SJSA1 (cell line): ENCODE results near the gene RIPOR1. TPM values are rescaled to one million over a fixed set of nuclear protein-coding genes. Genes with fewer than 3 reads are reported as not detected.

ENCODE experiments used
- DNase-seq, 2 experiments: peaks; one replicate each; pipeline ENCODE4 v3.0.0-alpha.2; 2015 to 2020; ENCODE audit warnings: low spot score in 2 of 2, low read depth in 1 of 2
- H3K27ac ChIP-seq: fragments of 250-450 bp; sonication (Bioruptor Pico); 2 replicates; pipeline ENCODE4 v1.5.1; 2020; ENCODE audit warnings: mild to moderate bottlenecking, moderate library complexity
- H3K27me3 ChIP-seq: fragments of 250-450 bp; sonication (Bioruptor Pico); replicated peaks from 2 replicates; pipeline ENCODE4 v1.5.1; 2020; ENCODE audit warnings: mild to moderate bottlenecking, moderate library complexity
- H3K36me3 ChIP-seq: fragments of 250-450 bp; sonication (Bioruptor Pico); 2 replicates; pipeline ENCODE4 v1.5.1; 2020; ENCODE audit warnings: mild to moderate bottlenecking
- H3K4me1 ChIP-seq: fragments of 250-450 bp; sonication (Bioruptor Pico); replicated peaks from 2 replicates; pipeline ENCODE4 v1.6.1; 2021; ENCODE audit warnings: mild to moderate bottlenecking
- H3K4me3 ChIP-seq: fragments of 250-450 bp; sonication (Bioruptor Pico); 2 replicates; pipeline ENCODE4 v1.5.1; 2020; ENCODE audit warnings: mild to moderate bottlenecking
- H3K9me3 ChIP-seq: fragments of 250-450 bp; sonication (Bioruptor Pico); replicated peaks from 2 replicates; pipeline ENCODE4 v1.5.1; 2020; ENCODE audit warnings: mild to moderate bottlenecking
- total RNA-seq: library from RNA; depleted of rRNA; stranded (reverse); fragments of >200 nt; shearing (Covaris generic); gene quantifications from 2 replicates; pipeline ENCODE4 v1.2.3, GENCODE V29; 2014

The RIPOR1 gene
- total RNA-seq, 1 experiment from 2014 or later, result 24.8 TPM

GRCh38 chr16:67539271-67539670 lies 10.6 kb downstream of the RIPOR1 start:
- H3K36me3 ChIP-seq, result peaks cover 67% of the 10 kb centered on the region
- DNase-seq, result no peak

GRCh38 chr16:67539691-67540635 lies 11.3 kb downstream of the RIPOR1 start:
- Histone ChIP-seq H3K27me3 (no peaks in the 10 kb centered on the region), H3K36me3 (peaks cover 73% of the 10 kb centered on the region), H3K9me3 (0 out of 2 replicates have a peak, but pooled peaks cover 4% of the 10 kb centered on the region), H3K4me3 (no peak overlapping the region), H3K27ac (no peak overlapping the region), H3K4me1 (peaks cover 26% of the 10 kb centered on the region)
- DNase-seq, result no peak

More at GRCh38 chr16:67539271-67539670, 10.6 kb downstream of the RIPOR1 start:
- H3K9me3 ChIP-seq, result 0 out of 2 replicates have a peak, but pooled peaks cover 4% of the 10 kb centered on the region
- peaks cover 26% of the 10 kb centered on the region for H3K4me1 ChIP-seq
- H3K27me3 ChIP-seq, result no peaks in the 10 kb centered on the region
- H3K4me3 ChIP-seq, result no peak overlapping the region
- no peak overlapping the region for H3K27ac ChIP-seq

- H3K9me3 ChIP-seq, result 0 out of 2 replicates have a peak, but pooled peaks cover 4% of the 10 kb centered on the region
- peaks cover 78% of the 10 kb centered on the region for H3K36me3 ChIP-seq
- no peak overlapping the region for H3K27ac ChIP-seq
Observed at GRCh38 chr16:67540756-67541155, 12.1 kb downstream of the RIPOR1 start.

GRCh38 chr16:67541391-67542263 lies 13.0 kb downstream of the RIPOR1 start:
- Histone ChIP-seq H3K4me1 (peaks cover 26% of the 10 kb centered on the region), H3K4me3 (no peak overlapping the region), H3K36me3 (peaks cover 87% of the 10 kb centered on the region), H3K9me3 (0 out of 2 replicates have a peak, but pooled peaks cover 4% of the 10 kb centered on the region), H3K27ac (no peak overlapping the region), H3K27me3 (no peaks in the 10 kb centered on the region)
- DNase-seq, result no peak

More at GRCh38 chr16:67540756-67541155, 12.1 kb downstream of the RIPOR1 start:
- H3K27me3 ChIP-seq, result no peaks in the 10 kb centered on the region
- no peak for DNase-seq
- no peak overlapping the region for H3K4me3 ChIP-seq
- H3K4me1 ChIP-seq, result peaks cover 26% of the 10 kb centered on the region

GRCh38 chr16:67542464-67542863 lies 13.8 kb downstream of the RIPOR1 start:
- Histone ChIP-seq H3K27me3 (no peaks in the 10 kb centered on the region), H3K4me1 (peaks cover 18% of the 10 kb centered on the region), H3K9me3 (0 out of 2 replicates have a peak, but pooled peaks cover 4% of the 10 kb centered on the region), H3K27ac (no peak overlapping the region), H3K4me3 (no peak overlapping the region), H3K36me3 (peaks cover 95% of the 10 kb centered on the region)
- peak in 1 of 2 experiments; percentile 87 for DNase-seq

GRCh38 chr16:67543036-67543435 lies 14.4 kb downstream of the RIPOR1 start:
- Histone ChIP-seq H3K4me3 (no peak overlapping the region), H3K4me1 (peaks cover 14% of the 10 kb centered on the region), H3K36me3 (peaks cover 100% of the 10 kb centered on the region), H3K27ac (no peak overlapping the region), H3K9me3 (0 out of 2 replicates have a peak, but pooled peaks cover 4% of the 10 kb centered on the region), H3K27me3 (no peaks in the 10 kb centered on the region)
- DNase-seq, result no peak

GRCh38 chr16:67543582-67543981 lies 15.0 kb downstream of the RIPOR1 start:
- Histone ChIP-seq H3K36me3 (peaks cover 98% of the 10 kb centered on the region), H3K4me3 (no peak overlapping the region)

GRCh38 chr16:67544329-67544841 lies 15.8 kb downstream of the RIPOR1 start:
- Histone ChIP-seq H3K9me3 (no peaks in the 10 kb centered on the region), H3K27me3 (no peaks in the 10 kb centered on the region), H3K27ac (no peak overlapping the region), H3K4me3 (no peak overlapping the region), H3K36me3 (peaks cover 93% of the 10 kb centered on the region), H3K4me1 (peaks cover 5% of the 10 kb centered on the region)
- no peak for DNase-seq

More at GRCh38 chr16:67543582-67543981, 15.0 kb downstream of the RIPOR1 start:
- Histone ChIP-seq H3K27me3 (no peaks in the 10 kb centered on the region), H3K9me3 (no peaks in the 10 kb centered on the region), H3K4me1 (peaks cover 8% of the 10 kb centered on the region), H3K27ac (no peak overlapping the region)
- DNase-seq, result no peak

- Histone ChIP-seq H3K4me3 (no peak overlapping the region), H3K4me1 (peaks cover 5% of the 10 kb centered on the region), H3K9me3 (no peaks in the 10 kb centered on the region), H3K27ac (no peak overlapping the region), H3K36me3 (peaks cover 87% of the 10 kb centered on the region), H3K27me3 (no peaks in the 10 kb centered on the region)
- DNase-seq, result no peak
Observed at GRCh38 chr16:67544844-67545664, 16.4 kb downstream of the RIPOR1 start.

- no peaks in the 10 kb centered on the region for H3K27me3 ChIP-seq
- H3K9me3 ChIP-seq, result no peaks in the 10 kb centered on the region
- peaks cover 5% of the 10 kb centered on the region; the same call in 1 of the 2 replicates for H3K4me1 ChIP-seq
- H3K4me3 ChIP-seq, result no peak overlapping the region
- peaks cover 81% of the 10 kb centered on the region for H3K36me3 ChIP-seq
- DNase-seq, result no peak
- no peak overlapping the region for H3K27ac ChIP-seq
Observed at GRCh38 chr16:67545665-67546024, 17.0 kb downstream of the RIPOR1 start.

GRCh38 chr16:67546091-67546501 lies 17.5 kb downstream of the RIPOR1 start:
- peaks cover 76% of the 10 kb centered on the region for H3K36me3 ChIP-seq

GRCh38 chr16:67546761-67547422 lies 18.3 kb downstream of the RIPOR1 start:
- Histone ChIP-seq H3K27me3 (no peaks in the 10 kb centered on the region), H3K4me1 (no peaks in the 10 kb centered on the region), H3K36me3 (peaks cover 68% of the 10 kb centered on the region), H3K9me3 (no peaks in the 10 kb centered on the region), H3K27ac (no peak overlapping the region), H3K4me3 (no peak overlapping the region)
- peak; percentile 67 to 77 for DNase-seq

More at GRCh38 chr16:67546091-67546501, 17.5 kb downstream of the RIPOR1 start:
- no peaks in the 10 kb centered on the region for H3K9me3 ChIP-seq
- no peak overlapping the region for H3K4me3 ChIP-seq
- peaks cover 5% of the 10 kb centered on the region; the same call in 1 of the 2 replicates for H3K4me1 ChIP-seq
- no peaks in the 10 kb centered on the region for H3K27me3 ChIP-seq
- no peak for DNase-seq
- H3K27ac ChIP-seq, result no peak overlapping the region
